ENCODE results near the gene HPGD. TPM values are rescaled to one million over a fixed set of nuclear protein-coding genes. Genes with fewer than 3 reads are reported as not detected.

HPGD gene
- polyA plus RNA-seq, 1 of the 3 experiments (the other 2 are of a cell fraction), result not detected

DNA sequence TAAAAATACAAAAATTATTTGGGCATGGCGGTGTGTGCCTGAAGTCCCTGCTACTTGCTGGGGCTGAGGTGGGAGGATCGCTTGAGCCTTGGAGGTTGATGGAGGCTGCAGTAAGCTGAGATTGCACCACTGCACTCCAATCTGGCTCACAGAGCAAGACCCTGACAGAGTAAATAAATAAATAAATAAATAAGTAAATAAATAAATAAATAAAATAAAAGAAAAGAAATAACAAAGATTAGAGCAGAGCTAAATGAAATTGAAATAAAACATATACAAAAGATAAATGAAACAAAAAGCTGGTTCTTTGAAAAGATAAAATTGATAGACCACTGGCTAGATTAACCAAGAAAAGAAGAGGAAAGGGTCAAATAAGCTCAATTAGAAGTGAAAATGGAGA is 43.1 kb downstream of the HPGD start:
- Histone ChIP-seq H3K9me2 (no peaks in the 10 kb centered on the region), H3K9me3 (no peaks in the 10 kb centered on the region), H3K4me1 (ENCODE audit: control insufficient read depth in 1 of 2, insufficient read depth in 2 of 2, low read depth in 1 of 2, low read length in 1 of 2) (no peaks in the 10 kb centered on the region; a peak in 1 of 4 replicates), H3K27ac (ENCODE audit: low read depth in 2 of 2, low read length in 1 of 2) (no peak overlapping the region), H3K9ac (no peak overlapping the region), H4K20me1 (ENCODE audit: insufficient read depth) (no peaks in the 10 kb centered on the region), H3K4me3 (ENCODE audit: low read depth in 2 of 2, low read length in 1 of 2) (no peak overlapping the region), H3K36me3 (replicated peaks in 1 of 2; ENCODE audit: control insufficient read depth in 1 of 2, insufficient read depth in 2 of 2, low read length in 1 of 2) (no peaks in the 10 kb centered on the region), H3K4me2 (no peak overlapping the region), H3K79me2 (ENCODE audit: insufficient read depth) (no peaks in the 10 kb centered on the region), H3K27me3 (ENCODE audit: insufficient read depth) (no peaks in the 10 kb centered on the region), H3F3A (replicated peaks; ENCODE audit: insufficient read depth) (no peaks in the 10 kb centered on the region), H2AFZ (ENCODE audit: low read depth) (no peak overlapping the region)
- DNase-seq, result no peak
- TF ChIP-seq GABPA (IDR thresholded peaks at IDR 0.05; ENCODE audit: low read depth) (no peak), SIN3A (IDR thresholded peaks at IDR 0.05; ENCODE audit: borderline replicate concordance, low read depth, low read length) (no peak), NFIC (IDR thresholded peaks at IDR 0.05; ENCODE audit: borderline replicate concordance) (no peak), FOXJ3 (CRISPR knock-in tag; IDR thresholded peaks at IDR 0.05) (no peak), ZBTB33 (IDR thresholded peaks at IDR 0.05; ENCODE audit: borderline replicate concordance, low read depth) (no peak), RCOR1 (IDR thresholded peaks at IDR 0.05; ENCODE audit: low read length) (no peak), RFX5 (IDR thresholded peaks at IDR 0.05; ENCODE audit: low read length) (no peak), JUND (IDR thresholded peaks at IDR 0.05) (no peak), IRF3 (IDR thresholded peaks at IDR 0.05; ENCODE audit: low read depth, low read length) (no peak), CHD2 (IDR thresholded peaks at IDR 0.05; ENCODE audit: low read length, partially characterized antibody) (no peak), EZH2phosphoT487 (IDR thresholded peaks at IDR 0.05; ENCODE audit: borderline replicate concordance, low read depth) (no peak), MXI1 (IDR thresholded peaks at IDR 0.05; ENCODE audit: low read depth, low read length) (no peak)
- TF ChIP-seq, protein P1, sequence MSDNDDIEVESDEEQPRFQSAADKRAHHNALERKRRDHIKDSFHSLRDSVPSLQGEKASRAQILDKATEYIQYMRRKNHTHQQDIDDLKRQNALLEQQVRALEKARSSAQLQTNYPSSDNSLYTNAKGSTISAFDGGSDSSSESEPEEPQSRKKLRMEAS (IDR thresholded peaks at IDR 0.05; ENCODE audit: low read depth), result no peak
- TF ChIP-seq, protein P2, sequence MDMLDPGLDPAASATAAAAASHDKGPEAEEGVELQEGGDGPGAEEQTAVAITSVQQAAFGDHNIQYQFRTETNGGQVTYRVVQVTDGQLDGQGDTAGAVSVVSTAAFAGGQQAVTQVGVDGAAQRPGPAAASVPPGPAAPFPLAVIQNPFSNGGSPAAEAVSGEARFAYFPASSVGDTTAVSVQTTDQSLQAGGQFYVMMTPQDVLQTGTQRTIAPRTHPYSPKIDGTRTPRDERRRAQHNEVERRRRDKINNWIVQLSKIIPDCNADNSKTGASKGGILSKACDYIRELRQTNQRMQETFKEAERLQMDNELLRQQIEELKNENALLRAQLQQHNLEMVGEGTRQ (IDR thresholded peaks at IDR 0.05; ENCODE audit: borderline replicate concordance, low read depth, low read length), result no peak
- 88% methylated on average over 2 of the region's 2 CpGs for WGBS (ENCODE audit: low lambda C conversion rate)
- CTCF ChIA-PET, result interaction anchor here (0.7 to 1.0 kb wide), 3 partner anchors 28 to 242 kb away, joined by 3 read pairs; no protein-coding TSS in a partner anchor
- POLR2A ChIA-PET, result no interaction called here

Measured in SK-N-SH (cell line).